Omental fat pad (tissue), 4 donors: ENCODE measurements around the gene HYI. TPM values are rescaled to one million over a fixed set of nuclear protein-coding genes. Genes with fewer than 3 reads are reported as not detected.

Source experiments
- ATAC-seq: fragments of 150-250 bp; one replicate; pipeline ENCODE4 v1.9.1; 2016; ENCODE audit warnings: mild to moderate bottlenecking, moderate library complexity; ENCODE audit not compliant: low FRiP score
- DNase-seq: peaks from one replicate; pipeline ENCODE4 v3.0.0-alpha.2; 2019; ENCODE audit warnings: low spot score
- total RNA-seq, 4 donors: library from RNA; depleted of rRNA; stranded (reverse); fragments of >200 nt; gene quantifications; one replicate each; pipeline ENCODE4 v1.1.0, GENCODE V29; 2016
- TF ChIP-seq, protein P1 (sequence below), 3 donors: fragments of 450-650 bp; IDR thresholded peaks; one replicate each; pipeline ENCODE4 v1.5.1; 2016 to 2017; ENCODE audit warnings: antibody characterized with exemption in 3 of 3, mild to moderate bottlenecking in 3 of 3, moderate library complexity in 2 of 3

HYI gene
- total RNA-seq, 4 donors from 2014 or later, result 39.5 to 59.0 (median 53.2) TPM

DNA sequence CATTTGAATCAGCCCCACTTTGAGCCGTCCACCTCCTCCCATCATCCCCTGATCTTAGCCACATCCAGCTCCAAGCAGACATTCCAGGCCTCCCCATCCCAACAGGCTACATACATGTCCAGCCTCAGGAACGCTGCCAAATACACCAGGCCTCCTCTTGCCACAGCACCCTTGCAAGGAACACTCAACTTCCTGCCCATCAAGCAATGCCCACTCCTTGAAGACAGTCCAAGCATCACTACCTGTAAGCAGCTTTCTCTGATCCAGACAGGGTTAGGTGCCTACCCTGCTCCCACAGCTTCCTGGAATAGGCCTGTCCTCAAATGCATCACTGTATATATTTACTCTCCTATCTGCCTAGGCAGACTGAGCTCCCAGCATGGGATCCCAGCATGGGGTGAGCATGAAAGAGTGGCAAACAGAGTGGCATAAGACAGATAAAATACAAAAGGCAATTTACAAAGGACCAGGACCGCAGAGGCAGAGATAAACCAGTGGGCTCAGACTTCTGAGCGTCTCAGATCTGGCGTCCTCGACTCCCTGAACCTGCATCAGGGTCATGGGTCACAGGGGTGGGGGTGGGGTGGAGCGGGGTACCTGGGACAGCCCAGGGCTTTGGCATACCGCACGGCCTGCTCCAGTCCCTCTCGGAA, 816 bp downstream of the HYI start:
- DNase-seq (no peak), ATAC-seq (peak; percentile 26)
- TF ChIP-seq, protein P1, sequence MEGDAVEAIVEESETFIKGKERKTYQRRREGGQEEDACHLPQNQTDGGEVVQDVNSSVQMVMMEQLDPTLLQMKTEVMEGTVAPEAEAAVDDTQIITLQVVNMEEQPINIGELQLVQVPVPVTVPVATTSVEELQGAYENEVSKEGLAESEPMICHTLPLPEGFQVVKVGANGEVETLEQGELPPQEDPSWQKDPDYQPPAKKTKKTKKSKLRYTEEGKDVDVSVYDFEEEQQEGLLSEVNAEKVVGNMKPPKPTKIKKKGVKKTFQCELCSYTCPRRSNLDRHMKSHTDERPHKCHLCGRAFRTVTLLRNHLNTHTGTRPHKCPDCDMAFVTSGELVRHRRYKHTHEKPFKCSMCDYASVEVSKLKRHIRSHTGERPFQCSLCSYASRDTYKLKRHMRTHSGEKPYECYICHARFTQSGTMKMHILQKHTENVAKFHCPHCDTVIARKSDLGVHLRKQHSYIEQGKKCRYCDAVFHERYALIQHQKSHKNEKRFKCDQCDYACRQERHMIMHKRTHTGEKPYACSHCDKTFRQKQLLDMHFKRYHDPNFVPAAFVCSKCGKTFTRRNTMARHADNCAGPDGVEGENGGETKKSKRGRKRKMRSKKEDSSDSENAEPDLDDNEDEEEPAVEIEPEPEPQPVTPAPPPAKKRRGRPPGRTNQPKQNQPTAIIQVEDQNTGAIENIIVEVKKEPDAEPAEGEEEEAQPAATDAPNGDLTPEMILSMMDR (IDR thresholded peaks at IDR 0.05), result no peak

DNA sequence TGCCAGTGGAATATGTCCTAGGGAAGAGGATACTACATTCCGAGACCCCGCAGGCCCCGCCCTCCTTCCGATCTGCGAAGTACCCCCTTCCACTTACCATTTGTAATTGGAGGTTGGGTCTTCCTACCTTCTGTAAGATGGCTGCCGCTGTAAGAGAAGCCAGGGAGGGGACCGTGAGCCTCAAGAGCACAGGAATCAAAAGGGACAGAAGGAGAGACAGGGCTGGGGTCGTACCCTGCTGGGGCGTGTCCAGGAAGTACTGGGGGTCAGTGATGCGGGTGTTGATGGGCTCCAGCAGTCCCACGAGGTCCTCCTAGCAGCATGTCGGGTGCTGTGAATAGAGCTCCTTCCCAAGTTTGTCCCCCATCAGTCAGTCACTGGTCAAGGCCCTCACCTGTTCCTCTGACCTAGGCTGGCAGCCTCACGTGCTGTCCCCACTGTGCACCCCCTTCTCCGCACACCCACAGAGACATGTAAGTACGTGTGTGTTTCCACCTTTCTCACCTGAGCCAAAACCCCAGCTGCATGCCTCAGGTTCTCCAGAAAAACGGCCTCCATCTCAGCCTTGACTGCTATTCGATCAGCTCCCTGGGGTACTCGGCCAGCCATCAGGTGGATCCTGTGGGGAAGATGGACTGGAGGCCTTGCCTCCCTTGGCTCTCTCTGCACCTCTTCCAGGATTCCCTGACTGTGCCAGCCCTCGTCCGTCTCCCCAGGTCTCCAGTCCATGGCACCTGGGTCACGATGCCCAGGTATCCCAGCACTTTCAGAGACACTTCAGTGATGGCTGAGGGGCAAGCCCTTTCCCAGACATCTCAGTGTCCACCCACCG, 1.8 kb downstream of the HYI start:
- TF ChIP-seq, protein P1 (IDR thresholded peaks at IDR 0.05), result no peak
- ATAC-seq (no peak), DNase-seq (no peak)

DNA sequence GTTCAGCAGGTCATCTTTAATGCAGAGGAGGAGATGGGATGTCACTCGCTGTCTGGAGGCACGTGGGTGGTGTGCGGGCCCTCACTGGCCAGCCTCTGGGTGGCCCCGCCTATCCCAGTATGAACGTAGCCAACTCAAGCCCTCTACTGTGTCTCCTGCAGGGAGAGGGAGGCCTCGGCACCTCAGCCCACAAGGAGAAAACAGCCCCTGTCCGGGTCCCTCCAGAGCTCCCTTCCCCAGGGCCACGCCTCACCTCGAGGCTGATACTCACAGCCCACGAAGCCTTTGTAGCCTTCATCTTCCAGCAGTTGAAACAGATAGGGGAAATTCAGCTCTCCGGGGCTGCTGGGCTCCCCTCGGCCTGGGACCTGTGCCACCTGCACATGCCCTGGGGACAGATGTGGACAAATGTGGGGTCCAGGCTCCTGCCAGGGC, 2.6 kb downstream of the HYI start:
- ATAC-seq (no peak), DNase-seq (no peak)
- TF ChIP-seq, protein P1 (IDR thresholded peaks at IDR 0.05), result no peak

DNA sequence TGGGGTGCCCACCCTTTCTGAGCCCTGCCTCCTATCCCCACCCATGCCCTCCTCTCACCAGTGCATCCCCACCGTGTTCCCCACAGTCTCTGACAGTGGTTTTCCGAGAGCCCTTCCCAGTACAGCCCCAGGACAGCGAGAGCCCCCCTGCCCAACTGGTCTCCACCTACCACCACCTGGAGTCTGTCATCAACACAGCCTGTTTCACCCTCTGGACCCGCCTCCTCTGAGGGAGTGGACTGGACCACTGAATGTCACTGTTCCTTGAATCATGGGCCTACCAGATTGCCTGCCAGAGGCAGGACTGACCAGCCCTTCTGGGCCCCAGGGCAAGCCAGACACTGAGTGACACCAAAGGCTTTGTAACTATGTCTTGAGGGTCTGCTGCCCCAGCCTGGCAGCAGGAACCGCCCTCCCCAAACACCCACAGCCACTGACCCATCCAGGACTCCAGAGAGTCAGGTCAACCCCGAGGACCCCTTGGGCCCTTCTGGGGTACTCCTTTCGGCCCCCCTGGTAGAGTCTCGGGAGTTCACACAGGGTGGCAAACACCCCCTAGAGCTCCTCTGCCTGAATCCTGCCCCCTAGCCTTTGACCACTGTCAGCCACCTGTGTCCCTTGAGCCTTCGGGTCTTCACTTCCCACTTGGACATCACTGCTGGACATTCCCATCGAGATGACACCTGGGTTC, 3.3 kb downstream of the HYI start:
- TF ChIP-seq, protein P1 (IDR thresholded peaks at IDR 0.05), result no peak
- DNase-seq, result no peak
- ATAC-seq, result no peak

DNA sequence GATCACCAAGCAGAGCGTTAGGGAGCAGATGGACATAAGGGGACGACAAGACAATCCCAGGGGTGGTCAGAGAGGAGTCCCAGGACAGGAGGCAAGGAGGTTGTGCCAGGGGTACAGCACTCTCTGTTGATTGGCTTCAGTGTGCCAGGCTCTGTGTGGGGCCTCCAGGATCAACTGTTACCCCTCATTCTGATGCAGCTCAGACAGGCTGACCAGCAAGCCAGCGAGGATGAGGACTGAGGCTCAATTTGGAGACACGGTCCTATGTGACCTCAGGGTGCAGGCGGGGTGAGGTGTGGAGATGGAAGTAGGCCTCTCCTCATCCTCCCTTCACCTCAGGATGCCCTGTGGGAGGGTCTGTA, 4.0 kb downstream of the HYI start:
- TF ChIP-seq, protein P1 (IDR thresholded peaks at IDR 0.05), result no peak
- no peak for ATAC-seq
- DNase-seq, result no peak

DNA sequence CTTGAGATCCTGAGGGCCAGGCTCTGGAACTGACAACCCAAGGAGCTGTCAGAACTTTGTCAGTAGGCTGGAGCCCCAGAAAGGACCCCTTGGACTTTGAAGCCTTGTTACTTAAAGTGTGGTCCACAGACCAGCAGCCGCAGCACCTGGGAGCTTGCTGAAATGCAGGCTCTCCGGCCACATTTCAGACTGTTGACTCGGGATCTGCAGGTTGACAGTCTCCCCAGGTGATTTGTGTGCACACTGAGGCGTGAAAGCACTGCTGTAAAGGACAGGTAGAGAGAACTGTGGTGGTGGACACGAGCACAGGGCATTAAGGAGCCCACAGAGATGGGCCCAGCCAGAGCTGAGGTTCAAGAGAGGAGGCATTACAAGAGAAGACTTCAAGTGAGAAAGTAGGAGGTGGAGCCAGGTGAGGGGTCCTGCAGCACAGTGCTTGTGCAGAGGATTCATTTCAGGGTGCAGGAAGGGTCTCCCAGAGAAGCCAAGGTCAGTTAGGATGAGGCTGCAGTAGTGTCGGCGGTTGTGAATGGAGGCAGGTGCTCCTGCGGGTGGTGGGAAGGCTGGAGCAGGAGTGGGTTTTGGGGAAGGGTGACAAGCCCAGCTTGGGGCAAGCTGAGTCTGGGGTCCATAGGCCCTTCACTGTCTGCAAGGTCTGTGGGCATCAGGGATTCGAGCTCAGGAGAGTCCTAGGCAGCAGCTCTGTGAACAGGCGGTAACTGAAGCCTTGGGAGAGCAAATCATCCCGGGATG, 4.6 kb downstream of the HYI start:
- TF ChIP-seq, protein P1 (IDR thresholded peaks at IDR 0.05), result no peak
- DNase-seq, result no peak

More for the DNA sequence above, 4.6 kb downstream of the HYI start:
- ATAC-seq, result no peak
